Measurements from ENCODE around the gene LAYN. TPM values are rescaled to one million over a fixed set of nuclear protein-coding genes. Genes with fewer than 3 reads are reported as not detected.

LAYN gene
- polyA plus RNA-seq, 1 donor from 2014 or later: not detected

DNA sequence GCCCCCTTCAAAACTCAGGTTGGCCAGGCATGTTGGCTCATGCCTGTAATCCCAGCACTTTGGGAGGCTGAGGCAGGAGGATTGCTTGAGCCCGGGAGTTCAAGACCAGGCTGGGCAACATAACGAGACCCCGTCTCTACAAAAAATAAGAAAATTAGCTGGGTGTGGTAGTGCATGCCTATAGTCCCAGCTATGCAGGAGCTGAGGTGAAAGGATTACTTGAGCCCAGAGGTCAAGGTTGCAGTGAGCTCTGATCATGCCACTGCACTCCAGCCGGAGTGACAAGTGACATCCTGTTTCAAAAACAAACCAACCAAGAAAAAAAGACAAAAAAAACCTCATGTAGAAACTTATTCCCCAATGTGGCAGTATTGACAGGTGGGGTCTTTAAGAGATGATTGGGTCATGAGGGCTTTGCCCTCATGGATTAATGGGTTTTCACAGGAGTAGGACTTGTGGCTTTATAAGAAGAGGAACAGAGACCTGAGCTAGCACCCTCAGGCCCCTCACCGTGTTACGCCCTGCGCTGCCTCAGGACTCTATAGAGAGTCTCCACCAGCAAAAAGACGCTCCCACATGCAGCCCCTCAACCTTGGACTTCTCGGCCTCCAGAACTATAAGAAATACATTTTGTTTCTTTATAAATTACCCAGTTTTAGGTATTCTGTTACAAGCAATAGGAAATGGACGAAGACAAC lies 22.3 kb downstream of the LAYN start:
- no peaks in the 10 kb centered on the region for H3K9me3 Mint-ChIP-seq
- H3K4me1 Mint-ChIP-seq: no peaks in the 10 kb centered on the region
- peak overlapping the region in 1 of 3 donors; percentile 25 for H3K27ac Mint-ChIP-seq
- H3K4me3 Mint-ChIP-seq: no peak overlapping the region
- H3K27me3 Mint-ChIP-seq: no peaks in the 10 kb centered on the region
- H3K36me3 Mint-ChIP-seq: no peaks in the 10 kb centered on the region

DNA sequence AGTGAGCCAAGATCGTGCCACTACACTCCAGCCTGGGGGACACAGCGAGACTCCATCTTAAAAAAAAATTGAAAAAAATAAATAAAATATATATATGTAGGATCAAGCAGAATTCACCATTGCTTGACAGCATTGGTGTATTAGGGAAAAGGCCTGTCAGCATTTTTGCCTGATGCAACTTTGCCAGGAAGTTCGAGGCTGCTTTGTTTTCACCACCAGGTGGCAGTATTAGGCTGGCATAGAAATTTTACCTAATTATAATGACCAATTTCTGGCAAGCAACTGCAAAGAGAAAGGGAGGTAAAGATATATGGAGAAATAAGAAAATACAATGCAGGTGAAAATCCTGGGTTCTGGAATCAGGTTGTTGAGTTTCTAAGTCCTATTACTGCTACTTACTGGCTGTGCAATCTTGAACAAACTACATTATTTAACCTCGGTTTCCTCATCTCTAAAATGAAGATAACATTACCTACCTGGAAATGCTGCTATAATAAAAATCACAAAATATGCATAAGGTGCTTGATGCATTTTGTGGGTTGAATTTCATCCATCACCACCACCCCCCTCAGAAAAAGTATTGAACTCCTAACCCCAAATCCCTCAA lies 24.7 kb downstream of the LAYN start:
- H3K4me1 Mint-ChIP-seq: no peaks in the 10 kb centered on the region
- H3K9me3 Mint-ChIP-seq: no peaks in the 10 kb centered on the region
- H3K27ac Mint-ChIP-seq: no peak overlapping the region
- H3K4me3 Mint-ChIP-seq: no peak overlapping the region
- no peaks in the 10 kb centered on the region for H3K36me3 Mint-ChIP-seq
- peaks cover under 1% of the 10 kb centered on the region for H3K27me3 Mint-ChIP-seq

DNA sequence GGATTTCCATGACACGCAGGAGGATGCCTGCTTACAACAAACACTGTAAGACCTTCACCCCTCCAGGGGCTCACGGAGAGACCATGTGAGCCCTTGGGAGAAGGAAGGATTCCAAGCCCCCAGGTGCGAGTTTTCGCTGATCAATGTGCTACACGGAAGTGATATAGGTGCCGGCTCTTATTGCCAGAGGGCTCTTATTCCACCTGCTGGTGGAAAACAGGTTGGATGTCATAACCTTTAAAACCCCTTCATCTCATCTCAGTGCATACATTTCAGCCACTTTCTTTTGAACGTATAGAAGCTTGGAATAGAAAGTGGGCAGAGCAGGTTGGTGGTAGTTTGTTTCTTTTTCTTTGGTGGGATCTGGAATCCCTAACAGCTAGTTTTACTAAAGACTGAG lies 25.8 kb downstream of the LAYN start:
- H3K4me3 Mint-ChIP-seq: no peak overlapping the region
- H3K36me3 Mint-ChIP-seq: no peaks in the 10 kb centered on the region
- no peak overlapping the region for H3K27ac Mint-ChIP-seq
- H3K4me1 Mint-ChIP-seq: no peaks in the 10 kb centered on the region
- peaks cover 2% of the 10 kb centered on the region for H3K27me3 Mint-ChIP-seq
- no peaks in the 10 kb centered on the region for H3K9me3 Mint-ChIP-seq

GRCh38 chr11:111569476-111569875 lies 29.0 kb downstream of the LAYN start:
- Mint-ChIP-seq H3K4me3 (no peak overlapping the region), H3K9me3 (no peaks in the 10 kb centered on the region), H3K36me3 (peaks cover 2% of the 10 kb centered on the region), H3K27ac (no peak overlapping the region), H3K4me1 (no peaks in the 10 kb centered on the region), H3K27me3 (peaks cover 5% of the 10 kb centered on the region)

- Mint-ChIP-seq H3K9me3 (no peaks in the 10 kb centered on the region), H3K4me3 (no peak overlapping the region), H3K36me3 (peaks cover 2% of the 10 kb centered on the region), H3K27ac (no peak overlapping the region), H3K4me1 (peaks cover 0 to 5% (median 0%) of the 10 kb centered on the region in 3 donors), H3K27me3 (peaks cover 5% of the 10 kb centered on the region)
These were observed 30.3 kb downstream of the LAYN start for GRCh38 chr11:111570796-111571195.

- H3K27me3 Mint-ChIP-seq: peaks cover 5% of the 10 kb centered on the region
- peaks cover 2% of the 10 kb centered on the region for H3K36me3 Mint-ChIP-seq
- peaks cover 0 to 5% (median 0%) of the 10 kb centered on the region in 3 donors for H3K4me1 Mint-ChIP-seq
- no peaks in the 10 kb centered on the region for H3K9me3 Mint-ChIP-seq
- no peak overlapping the region for H3K4me3 Mint-ChIP-seq
- no peak overlapping the region for H3K27ac Mint-ChIP-seq
These were observed 31.4 kb downstream of the LAYN start for GRCh38 chr11:111571829-111572501.

- Mint-ChIP-seq H3K27ac (no peak overlapping the region), H3K27me3 (peaks cover 5% of the 10 kb centered on the region), H3K36me3 (peaks cover 2% of the 10 kb centered on the region), H3K4me1 (peaks cover 0 to 5% (median 0%) of the 10 kb centered on the region in 3 donors), H3K4me3 (no peak overlapping the region), H3K9me3 (no peaks in the 10 kb centered on the region)
These were observed 32.1 kb downstream of the LAYN start for GRCh38 chr11:111572581-111572980.

DNA sequence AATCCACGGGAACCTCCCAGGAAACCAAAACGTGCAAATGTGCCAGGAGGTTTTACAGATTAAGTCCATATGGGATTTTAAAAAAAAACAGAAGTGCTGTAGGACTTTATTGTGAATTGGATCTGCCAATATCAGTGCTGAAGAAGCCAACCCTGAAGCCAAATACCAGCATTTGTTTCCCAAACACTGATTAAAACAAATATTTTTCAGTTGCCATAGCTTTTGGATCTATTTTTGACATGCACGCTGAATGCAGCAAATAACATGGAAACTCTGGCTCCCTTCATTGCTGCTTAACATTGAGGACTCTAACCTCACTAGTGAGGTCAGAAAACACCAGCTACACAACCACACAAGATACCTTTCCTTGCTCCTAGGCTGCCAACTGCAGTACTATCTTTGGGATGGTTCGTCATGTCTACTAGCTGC lies 33.3 kb downstream of the LAYN start:
- Mint-ChIP-seq H3K9me3 (no peaks in the 10 kb centered on the region), H3K27me3 (peaks cover 5% of the 10 kb centered on the region), H3K36me3 (peaks cover 2% of the 10 kb centered on the region), H3K4me3 (no peak overlapping the region), H3K4me1 (peaks cover 0 to 5% (median 0%) of the 10 kb centered on the region in 3 donors), H3K27ac (no peak overlapping the region)

GRCh38 chr11:111574373-111575225 lies 34.1 kb downstream of the LAYN start:
- H3K4me1 Mint-ChIP-seq: peaks cover 0 to 5% (median 0%) of the 10 kb centered on the region in 3 donors
- H3K4me3 Mint-ChIP-seq: peak overlapping the region in 3 of 4 donors; percentile 11 to 83 (median 77)
- H3K27me3 Mint-ChIP-seq: peaks cover 5% of the 10 kb centered on the region
- no peak overlapping the region for H3K27ac Mint-ChIP-seq
- H3K9me3 Mint-ChIP-seq: no peaks in the 10 kb centered on the region
- peaks cover 2% of the 10 kb centered on the region for H3K36me3 Mint-ChIP-seq

DNA sequence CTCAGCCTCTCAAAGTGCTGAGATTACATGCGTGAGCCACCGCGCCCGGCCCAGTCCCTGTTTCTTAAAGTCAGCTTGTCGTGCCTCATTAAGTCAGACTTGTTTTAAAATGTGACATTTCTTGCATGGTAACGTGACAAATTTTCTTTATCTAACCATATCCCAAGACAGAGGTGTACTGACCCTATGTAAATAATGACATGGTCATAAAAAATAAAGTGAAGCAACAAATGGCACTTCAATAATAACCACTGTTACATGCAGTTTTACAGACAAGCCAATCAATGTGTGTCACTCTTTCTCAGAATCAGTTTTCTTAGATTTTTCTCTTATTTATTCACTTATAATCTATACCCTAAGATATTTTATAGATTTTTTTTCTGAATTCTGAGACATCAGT lies 35.2 kb downstream of the LAYN start:
- no peaks in the 10 kb centered on the region for H3K9me3 Mint-ChIP-seq
- H3K4me1 Mint-ChIP-seq: peaks cover 0 to 5% (median 0%) of the 10 kb centered on the region in 3 donors
- H3K27ac Mint-ChIP-seq: no peak overlapping the region
- no peak overlapping the region for H3K4me3 Mint-ChIP-seq
- peaks cover 4% of the 10 kb centered on the region for H3K27me3 Mint-ChIP-seq
- H3K36me3 Mint-ChIP-seq: peaks cover 2% of the 10 kb centered on the region

GRCh38 chr11:111577821-111578220 lies 37.3 kb downstream of the LAYN start:
- Mint-ChIP-seq H3K4me1 (peaks cover 0 to 5% (median 0%) of the 10 kb centered on the region in 3 donors), H3K4me3 (no peak overlapping the region), H3K27ac (peak overlapping the region in 1 of 3 donors; percentile 39), H3K36me3 (no peaks in the 10 kb centered on the region), H3K9me3 (no peaks in the 10 kb centered on the region), H3K27me3 (peaks cover 2% of the 10 kb centered on the region)

GRCh38 chr11:111581341-111581740 lies 40.8 kb downstream of the LAYN start:
- peaks cover 2% of the 10 kb centered on the region for H3K27me3 Mint-ChIP-seq
- H3K4me1 Mint-ChIP-seq: peaks cover 0 to under 1% (median 0%) of the 10 kb centered on the region in 3 donors
- no peak overlapping the region for H3K27ac Mint-ChIP-seq
- no peaks in the 10 kb centered on the region for H3K36me3 Mint-ChIP-seq
- H3K9me3 Mint-ChIP-seq: no peaks in the 10 kb centered on the region
- H3K4me3 Mint-ChIP-seq: no peak overlapping the region

GRCh38 chr11:111582163-111582562 lies 41.6 kb downstream of the LAYN start:
- Mint-ChIP-seq H3K9me3 (no peaks in the 10 kb centered on the region), H3K27ac (no peak overlapping the region), H3K4me3 (no peak overlapping the region), H3K4me1 (peaks cover 0 to 3% (median 0%) of the 10 kb centered on the region in 3 donors), H3K36me3 (no peaks in the 10 kb centered on the region), H3K27me3 (peaks cover 2% of the 10 kb centered on the region)

DNA sequence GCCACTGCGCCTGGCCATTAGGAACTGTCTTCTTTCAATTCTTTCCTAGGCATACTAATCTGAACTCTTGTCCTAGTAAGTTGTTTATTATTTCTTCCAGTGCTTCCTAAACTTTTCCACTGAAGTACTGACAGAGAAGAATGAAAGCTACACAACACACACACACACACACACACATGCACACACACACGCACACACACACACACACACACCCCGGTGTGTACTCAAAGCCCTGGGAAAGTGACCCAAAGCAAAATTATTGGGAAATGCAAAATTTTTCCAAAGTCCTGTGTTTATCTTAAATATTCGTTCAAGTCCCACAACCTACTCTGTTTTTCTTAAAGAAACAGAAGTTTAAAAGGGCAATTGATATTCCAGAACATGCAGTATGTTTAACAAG lies 42.4 kb downstream of the LAYN start:
- Mint-ChIP-seq H3K9me3 (no peaks in the 10 kb centered on the region), H3K4me3 (no peak overlapping the region), H3K27me3 (peaks cover 2% of the 10 kb centered on the region), H3K36me3 (no peaks in the 10 kb centered on the region), H3K27ac (no peak overlapping the region), H3K4me1 (peaks cover 0 to 3% (median 0%) of the 10 kb centered on the region in 3 donors)

- Mint-ChIP-seq H3K9me3 (no peaks in the 10 kb centered on the region), H3K4me3 (no peak overlapping the region), H3K27ac (no peak overlapping the region), H3K36me3 (no peaks in the 10 kb centered on the region), H3K4me1 (peaks cover 0 to 3% (median 0%) of the 10 kb centered on the region in 3 donors), H3K27me3 (peaks cover 2% of the 10 kb centered on the region)
These were observed 44.9 kb downstream of the LAYN start for GRCh38 chr11:111585371-111585770.

Measured in IgD-negative memory B cell (primary cell).